Endothelial cell of umbilical vein (primary cell): ENCODE data around the gene ZC3H14. TPM values are rescaled to one million over a fixed set of nuclear protein-coding genes. Genes with fewer than 3 reads are reported as not detected.

Experiments
- BruUV-seq: library from RNA; stranded (reverse); fragments of 400-500 nt; replicated peaks from 2 replicates; lab custom pipeline; 2021; lab: Mats Ljungman, UMichigan
- CTCF ChIA-PET: fragments of 300-600, 350-600 bp; sonication (Branson Sonifier 250); formaldehyde crosslinking; loops from one replicate; lab custom pipeline; 2021; ENCODE audit warnings: antibody characterized with exemption, inconsistent platforms; lab: Charles Lee
- POLR2A ChIA-PET: fragments of 300-600, 350-600 bp; sonication (Branson Sonifier 250); formaldehyde crosslinking; loops from one replicate; lab custom pipeline; 2021; ENCODE audit warnings: antibody characterized with exemption, inconsistent platforms; lab: Charles Lee
- DNase-seq: peaks from one replicate; pipeline ENCODE4 v3.0.0-alpha.2; 2011; ENCODE audit warnings: low read depth, low spot score
- FAIRE-seq: peaks from 2 replicates; lab custom pipeline; 2011; peaks lifted over from hg19 to GRCh38; lab: Jason Lieb, UNC
- H2AFZ ChIP-seq: 2 replicates; pipeline ENCODE4 v1.6.0; 2012; ENCODE audit warnings: low read depth, low read length, control low read depth, inconsistent platforms
- H3K27ac ChIP-seq: 2 replicates; pipeline ENCODE4 v1.5.1; 2011; ENCODE audit warnings: low read depth, mild to moderate bottlenecking, control low read depth, low read length, moderate library complexity; ENCODE audit not compliant: insufficient read depth
- H3K27me3 ChIP-seq, 2 experiments: 2 replicates each; pipeline versions ENCODE4 v1.6.0 to v1.6.1; 2011; ENCODE audit warnings: low read length in 2 of 2, mixed read lengths in 1 of 2; ENCODE audit not compliant: control insufficient read depth in 2 of 2, insufficient read depth in 2 of 2
- H3K36me3 ChIP-seq, 2 experiments: 2 replicates in 1 of 2; 3 replicates in 1 of 2; pipeline ENCODE4 v1.5.1; 2011; ENCODE audit warnings: low read length in 2 of 2, mild to moderate bottlenecking in 1 of 2, moderate library complexity in 1 of 2; ENCODE audit not compliant: control insufficient read depth in 2 of 2, insufficient read depth in 2 of 2; ENCODE audit errors: extremely low read depth in 1 of 2
- H3K4me1 ChIP-seq: 3 replicates; pipeline ENCODE4 v1.5.1; 2011; ENCODE audit warnings: mild to moderate bottlenecking, low read length; ENCODE audit not compliant: control insufficient read depth, insufficient read depth; ENCODE audit errors: extremely low read depth
- H3K4me2 ChIP-seq: 2 replicates; pipeline ENCODE4 v1.6.1; 2011; ENCODE audit warnings: low read length, control low read depth, mixed read lengths; ENCODE audit not compliant: insufficient read depth
- H3K4me3 ChIP-seq, 3 experiments: fragments of 200-600 bp in 1 of 3; sonication (generic), shearing (Covaris generic) in 1 of 3; replicated peaks in 1 of 3; 2 replicates each; pipeline ENCODE4 v1.5.1; 2011 to 2016; ENCODE audit warnings: control low read depth in 3 of 3, low read length in 3 of 3, mild to moderate bottlenecking in 2 of 3, inconsistent platforms in 1 of 3, low read depth in 1 of 3, moderate library complexity in 1 of 3; ENCODE audit not compliant: insufficient read depth in 1 of 3
- H3K79me2 ChIP-seq: 2 replicates; pipeline ENCODE4 v1.6.0; 2012; ENCODE audit warnings: low read length, inconsistent platforms; ENCODE audit not compliant: control insufficient read depth, insufficient read depth
- H3K9ac ChIP-seq: replicated peaks from 2 replicates; pipeline ENCODE3; 2011; ENCODE audit warnings: low read length, control low read depth; ENCODE audit not compliant: insufficient read depth; ENCODE audit errors: extremely low read depth
- H3K9me1 ChIP-seq: replicated peaks from 3 replicates; pipeline ENCODE4 v1.6.0; 2011; ENCODE audit warnings: mild to moderate bottlenecking, low read length; ENCODE audit not compliant: control insufficient read depth, insufficient read depth; ENCODE audit errors: extremely low read depth
- H3K9me3 ChIP-seq: replicated peaks from 2 replicates; pipeline ENCODE4 v1.5.1; 2012; ENCODE audit warnings: low read length, inconsistent platforms; ENCODE audit not compliant: control insufficient read depth, insufficient read depth
- H4K20me1 ChIP-seq: replicated peaks from 2 replicates; pipeline ENCODE3; 2011; ENCODE audit warnings: mild to moderate bottlenecking, low read length; ENCODE audit not compliant: control insufficient read depth, insufficient read depth; ENCODE audit errors: extremely low read depth
- CTCF ChIP-seq, 2 donors: IDR thresholded peaks; 1 replicate in 1 of 2; 2 replicates in 1 of 2; pipeline ENCODE4 v1.5.1; 2011; ENCODE audit warnings: low read length in 2 of 2, mild to moderate bottlenecking in 2 of 2, moderate library complexity in 2 of 2, control low read depth in 1 of 2, inconsistent platforms in 1 of 2, low read depth in 1 of 2; ENCODE audit not compliant: insufficient read depth in 1 of 2; ENCODE audit errors: extremely low read depth in 1 of 2
- EZH2 ChIP-seq: IDR thresholded peaks from 2 replicates; pipeline ENCODE4 v1.6.1; 2012; ENCODE audit warnings: borderline replicate concordance, low read depth, mild to moderate bottlenecking, moderate library complexity, low read length, inconsistent platforms; ENCODE audit not compliant: severe bottlenecking
- FOS ChIP-seq: IDR thresholded peaks from 2 replicates; pipeline ENCODE4 v1.6.1; 2011; ENCODE audit warnings: mild to moderate bottlenecking, low read length, moderate library complexity, borderline replicate concordance; ENCODE audit not compliant: insufficient read depth
- GATA2 ChIP-seq: IDR thresholded peaks from 2 replicates; pipeline ENCODE4 v1.7.0; 2011; ENCODE audit warnings: low read depth, mild to moderate bottlenecking, moderate library complexity, mixed read lengths, low read length; ENCODE audit not compliant: insufficient read length, insufficient read depth
- JUN ChIP-seq: IDR thresholded peaks from 2 replicates; pipeline ENCODE4 v1.6.1; 2011; ENCODE audit warnings: borderline replicate concordance, low read depth; ENCODE audit not compliant: insufficient read length, insufficient read depth
- MYC ChIP-seq: IDR thresholded peaks from one replicate; pipeline ENCODE4 v1.6.1; 2011; ENCODE audit warnings: mild to moderate bottlenecking, low read depth, low read length
- POLR2A ChIP-seq: IDR thresholded peaks from 2 replicates; pipeline ENCODE4 v1.6.1; 2012; ENCODE audit warnings: low read depth, mild to moderate bottlenecking, control low read depth, low read length
- POLR2AphosphoS5 ChIP-seq: IDR thresholded peaks from 2 replicates; pipeline ENCODE4 v1.6.1; 2012; ENCODE audit warnings: low read depth, mild to moderate bottlenecking, control low read depth, low read length, moderate library complexity; ENCODE audit not compliant: insufficient read depth
- dilution Hi-C: fragments of 300-500 bp; cut with MboI; formaldehyde crosslinking; loops from one replicate; pipeline ENCODE4 v1.15.0; 2019; ENCODE audit warnings: low sequenced_read_pairs; ENCODE audit not compliant: extremely low pct_ligation_motif_present
- intact Hi-C: fragments of 100-400 bp; cut with micrococcal nuclease; formaldehyde crosslinking; loops from one replicate; pipeline ENCODE4 v1.10.0; 2022
- polyA plus RNA-seq, 4 experiments: library from polyadenylated mRNA; depleted of rRNA in 3 of 4; stranded (reverse) in 3 of 4; unstranded in 1 of 4; fragments of >200 nt; gene quantifications; 2 replicates each; pipeline versions ENCODE4 v1.2.1 to v1.2.3, GENCODE V29; 2011 to 2012; ENCODE audit warnings: missing spikeins in 1 of 4
- total RNA-seq: library from RNA; stranded (reverse); gene quantifications from 2 replicates; pipeline ENCODE4 v1.2.3, GENCODE V29; 2021
- TF ChIP-seq, protein P1 (sequence below): IDR thresholded peaks from 2 replicates; pipeline ENCODE4 v1.6.1; 2011; ENCODE audit not compliant: insufficient read depth, insufficient read length

ZC3H14 gene
- total and polyA plus RNA-seq, 2 donors (not counting 3 experiments of a cell fraction or from before 2014, with no cell fraction given): 61.2 to 61.8 TPM

DNA sequence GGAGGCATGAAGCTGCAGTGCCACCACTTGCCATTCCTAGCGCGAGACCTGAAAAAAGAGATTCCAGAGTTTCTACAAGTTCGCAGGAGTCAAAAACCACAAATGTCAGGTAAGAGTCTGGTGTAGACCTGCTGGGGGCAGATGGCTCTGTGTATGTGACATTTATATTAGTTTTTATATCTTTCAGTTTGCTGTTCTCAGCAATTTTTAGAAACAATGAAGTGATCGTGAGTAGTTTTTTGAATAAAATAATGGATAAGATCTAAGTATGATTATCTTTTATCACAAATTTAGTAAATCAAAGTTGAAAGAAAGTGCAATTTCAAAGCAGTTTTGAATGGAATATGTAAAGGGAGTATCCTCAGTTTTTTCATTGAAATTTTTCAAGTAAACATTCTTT lies 9.3 kb downstream of the ZC3H14 start:
- POLR2A ChIA-PET: no interaction called here

More for the DNA sequence above, 9.3 kb downstream of the ZC3H14 start:
- no peaks in the 10 kb centered on the region for H3K9me3 ChIP-seq
- DNase-seq: no peak
- no peak overlapping the region for H3K4me2 ChIP-seq
- no peak overlapping the region for H2AFZ ChIP-seq
- no peaks in the 10 kb centered on the region for H3K4me1 ChIP-seq
- H3K27ac ChIP-seq: no peak overlapping the region
- no peaks in the 10 kb centered on the region for H3K9me1 ChIP-seq
- CTCF ChIA-PET: interaction anchor here (0.9 kb wide), 1 partner anchor 97 kb away, joined by 3 read pairs; no protein-coding TSS in a partner anchor
- no peak overlapping the region for H3K9ac ChIP-seq
- TF ChIP-seq MYC (no peak), FOS (no peak), POLR2AphosphoS5 (no peak), POLR2A (no peak), CTCF (IDR thresholded peaks at IDR 0.05; ENCODE audit: extremely low read depth in 1 of 2, insufficient read depth in 1 of 2, low read depth in 1 of 2, low read length in 2 of 2) (no peak), JUN (no peak), EZH2 (no peak), GATA2 (no peak)
- TF ChIP-seq, protein P1, sequence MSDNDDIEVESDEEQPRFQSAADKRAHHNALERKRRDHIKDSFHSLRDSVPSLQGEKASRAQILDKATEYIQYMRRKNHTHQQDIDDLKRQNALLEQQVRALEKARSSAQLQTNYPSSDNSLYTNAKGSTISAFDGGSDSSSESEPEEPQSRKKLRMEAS: no peak
- no peaks in the 10 kb centered on the region for H4K20me1 ChIP-seq
- H3K36me3 ChIP-seq: peaks cover 24 to 25% of the 10 kb centered on the region in 2 experiments
- BruUV-seq: no TSS peak
- H3K79me2 ChIP-seq: no peaks in the 10 kb centered on the region
- intact Hi-C loops: no loop called here
- no peak overlapping the region for H3K4me3 ChIP-seq
- dilution Hi-C loops: no loop called here
- no peaks in the 10 kb centered on the region for H3K27me3 ChIP-seq
- FAIRE-seq: no peak
